ENCODE measurements around the gene FOXA1.

- no peak for TF ChIP-seq ATF3 (IDR thresholded peaks at IDR 0.05)
- TF ChIP-seq CTCF (IDR thresholded peaks at IDR 0.05; ENCODE audit: low read depth, low read length, missing input control): no peak
- TF ChIP-seq RXRA (IDR thresholded peaks at IDR 0.05): no peak
- no peak for TF ChIP-seq YY1 (IDR thresholded peaks at IDR 0.05)
- no peak for TF ChIP-seq EGR1 (IDR thresholded peaks at IDR 0.05; ENCODE audit: low read depth in 2 of 2)
- no peak for TF ChIP-seq TAF1 (conservative IDR thresholded peaks at IDR 0.05)
- no peak for TF ChIP-seq ZBTB33 (IDR thresholded peaks at IDR 0.05)
- no peak for TF ChIP-seq FOXA2 (IDR thresholded peaks at IDR 0.05)
- no peak for TF ChIP-seq SP1 (IDR thresholded peaks at IDR 0.05)
- TF ChIP-seq REST (IDR thresholded peaks at IDR 0.05): no peak
- no peak for TF ChIP-seq MAX (IDR thresholded peaks at IDR 0.05)
Measured at GRCh38 chr14:37638599-37638998, 43.5 kb upstream of the FOXA1 start.

Measured in liver (tissue), 3 donors.